Endodermal cell (in vitro differentiated cells): ENCODE data around the gene LTA. TPM values are rescaled to one million over a fixed set of nuclear protein-coding genes. Genes with fewer than 3 reads are reported as not detected.
"Not testable (repeated sequence)": the region's sequence is repeated elsewhere in the genome, so short reads cannot be mapped to it uniquely, and the experiment has no call there.

ENCODE experiments used
- DNase-seq: peaks from one replicate; pipeline ENCODE4 v3.0.0-alpha.2; 2017
- H3K27ac ChIP-seq: 2 replicates; pipeline ENCODE4 v1.5.1; 2013; ENCODE audit warnings: mild to moderate bottlenecking, low read depth, low read length, moderate library complexity
- H3K27me3 ChIP-seq: 2 replicates; pipeline ENCODE4 v1.6.1; 2013; ENCODE audit warnings: mild to moderate bottlenecking, low read length, moderate library complexity; ENCODE audit not compliant: insufficient read depth, control insufficient read depth, poor library complexity, severe bottlenecking
- H3K36me3 ChIP-seq: 2 replicates; pipeline ENCODE4 v1.7.0; 2013; ENCODE audit warnings: mild to moderate bottlenecking, low read length, moderate library complexity; ENCODE audit not compliant: control insufficient read depth, insufficient read depth
- H3K4me1 ChIP-seq: one replicate; pipeline ENCODE4 v1.7.0; 2013; ENCODE audit warnings: low read length; ENCODE audit not compliant: control insufficient read depth, insufficient read depth
- H3K4me3 ChIP-seq: 2 replicates; pipeline ENCODE4 v1.5.1; 2013; ENCODE audit warnings: mild to moderate bottlenecking, low read length, moderate library complexity
- H3K9ac ChIP-seq: 2 replicates; pipeline ENCODE4 v1.6.1; 2013; ENCODE audit warnings: mild to moderate bottlenecking, low read length, moderate library complexity; ENCODE audit not compliant: poor library complexity, severe bottlenecking; ENCODE audit errors: extremely low read depth
- H3K9me3 ChIP-seq: 2 replicates; pipeline ENCODE4 v1.6.1; 2013; ENCODE audit warnings: mild to moderate bottlenecking, low read length, moderate library complexity; ENCODE audit not compliant: control insufficient read depth
- H3K27ac Mint-ChIP-seq: 2 replicates; pipeline ENCODE4 v1.8.0; 2020; ENCODE audit warnings: mixed read lengths
- H3K27me3 Mint-ChIP-seq: 2 replicates; pipeline ENCODE4 v1.8.0; 2021; ENCODE audit warnings: mild to moderate bottlenecking, mixed read lengths; ENCODE audit not compliant: insufficient read depth
- H3K36me3 Mint-ChIP-seq: 2 replicates; pipeline ENCODE4 v1.8.0; 2020; ENCODE audit warnings: low read depth, mixed read lengths
- H3K4me1 Mint-ChIP-seq: 2 replicates; pipeline ENCODE4 v1.8.0; 2020; ENCODE audit warnings: mixed read lengths
- H3K4me3 Mint-ChIP-seq: 2 replicates; pipeline ENCODE4 v1.8.0; 2020; ENCODE audit warnings: mild to moderate bottlenecking, moderate library complexity, mixed read lengths
- H3K9me3 Mint-ChIP-seq: 2 replicates; pipeline ENCODE4 v1.8.0; 2020; ENCODE audit warnings: mild to moderate bottlenecking, mixed read lengths
- CTCF ChIP-seq: fragments of 200-600 bp; sonication (generic); conservative IDR thresholded peaks from 2 replicates; pipeline ENCODE4 v1.5.0; 2021; ENCODE audit warnings: antibody characterized with exemption, mild to moderate bottlenecking
- WGBS, 2 experiments: methylation state at CpG; one replicate each; pipeline versions ENCODE4 v1.1.5 to v1.1.7; 2013; ENCODE audit warnings: missing lambda C conversion rate in 2 of 2, mixed read lengths in 1 of 2; ENCODE audit not compliant: insufficient coverage in 1 of 2, insufficient read length in 1 of 2; 5-methylcytosine and 5-hydroxymethylcytosine counted together
- total RNA-seq, 2 donors: library from RNA; stranded (reverse); fragmentation: NEBNext Ultra II Directional in 1 of 2; extraction: Animal tissue kit (Norgen Biotek cat#: 25700) in 1 of 2; gene quantifications; 2 replicates in 1 of 2; 3 replicates in 1 of 2; pipeline ENCODE4 v1.2.1, GENCODE V29; 2021

The LTA gene
- total RNA-seq, 2 donors from 2014 or later: not detected

GRCh38 chr6:31548544-31548873, 23.6 kb upstream of the LTA start:
- no peak for TF ChIP-seq CTCF
- peak overlapping the region; percentile 54 for H3K4me3 Mint-ChIP-seq
- no peak overlapping the region for H3K27ac Mint-ChIP-seq

GRCh38 chr6:31551371-31551770, 20.7 kb upstream of the LTA start:
- not testable (repeated sequence) for H3K4me1 ChIP-seq, H3K4me1 Mint-ChIP-seq, H3K27me3 ChIP-seq, H3K9me3 Mint-ChIP-seq, H3K4me3 Mint-ChIP-seq, H3K27ac Mint-ChIP-seq, H3K27me3 Mint-ChIP-seq, H3K9ac ChIP-seq, H3K4me3 ChIP-seq, H3K27ac ChIP-seq, H3K9me3 ChIP-seq
- peak; percentile 80 for TF ChIP-seq CTCF
- WGBS, 2 experiments: 75 to 76% methylated on average over 4 to 5 of the region's 5 CpGs
- peak; percentile 86 for DNase-seq
- peaks cover 37% of the 10 kb centered on the region for H3K36me3 ChIP-seq
- peaks cover 33% of the 10 kb centered on the region for H3K36me3 Mint-ChIP-seq

More at GRCh38 chr6:31548544-31548873, 23.6 kb upstream of the LTA start:
- WGBS, 2 experiments: 88 to 100% methylated on average over 1 to 2 of the region's 2 CpGs
- peaks cover 28% of the 10 kb centered on the region for H3K36me3 Mint-ChIP-seq
- DNase-seq: no peak
- Histone ChIP-seq H3K9ac (no peak overlapping the region), H3K9me3 (no peaks in the 10 kb centered on the region), H3K36me3 (peaks cover 29% of the 10 kb centered on the region), H3K27ac (no peak overlapping the region), H3K4me3 (peak overlapping the region; percentile 77), H3K4me1 (peaks cover 5% of the 10 kb centered on the region), H3K27me3 (no peaks in the 10 kb centered on the region)
- no peaks in the 10 kb centered on the region for H3K9me3 Mint-ChIP-seq
- no peaks in the 10 kb centered on the region for H3K27me3 Mint-ChIP-seq
- peaks cover 12% of the 10 kb centered on the region for H3K4me1 Mint-ChIP-seq

GRCh38 chr6:31556307-31556706, 15.8 kb upstream of the LTA start:
- H3K4me3 Mint-ChIP-seq: no peak overlapping the region
- WGBS, 2 experiments: 94% methylated on average over 3 of the region's 3 CpGs; no CpG with 5 or more reads in 1 of the 2 experiments
- H3K27me3 Mint-ChIP-seq: no peaks in the 10 kb centered on the region
- H3K36me3 ChIP-seq: peaks cover 33% of the 10 kb centered on the region
- peaks cover 26% of the 10 kb centered on the region for H3K36me3 Mint-ChIP-seq
- H3K27me3 ChIP-seq: no peaks in the 10 kb centered on the region
- H3K4me1 ChIP-seq: no peaks in the 10 kb centered on the region
- DNase-seq: no peak
- no peak overlapping the region for H3K9ac ChIP-seq
- H3K9me3 ChIP-seq: no peaks in the 10 kb centered on the region
- no peak for TF ChIP-seq CTCF
- H3K4me1 Mint-ChIP-seq: no peaks in the 10 kb centered on the region
- H3K9me3 Mint-ChIP-seq: no peaks in the 10 kb centered on the region
- no peak overlapping the region for H3K4me3 ChIP-seq
- H3K27ac ChIP-seq: no peak overlapping the region
- H3K27ac Mint-ChIP-seq: no peak overlapping the region
